Endodermal cell (in vitro differentiated cells): ENCODE data around the gene LHPP. TPM values are rescaled to one million over a fixed set of nuclear protein-coding genes. Genes with fewer than 3 reads are reported as not detected.

Source experiments
- DNase-seq: peaks from one replicate; pipeline ENCODE4 v3.0.0-alpha.2; 2017
- H3K27ac ChIP-seq: 2 replicates; pipeline ENCODE4 v1.5.1; 2013; ENCODE audit warnings: mild to moderate bottlenecking, low read depth, low read length, moderate library complexity
- H3K27me3 ChIP-seq: 2 replicates; pipeline ENCODE4 v1.6.1; 2013; ENCODE audit warnings: mild to moderate bottlenecking, low read length, moderate library complexity; ENCODE audit not compliant: insufficient read depth, control insufficient read depth, poor library complexity, severe bottlenecking
- H3K36me3 ChIP-seq: 2 replicates; pipeline ENCODE4 v1.7.0; 2013; ENCODE audit warnings: mild to moderate bottlenecking, low read length, moderate library complexity; ENCODE audit not compliant: control insufficient read depth, insufficient read depth
- H3K4me1 ChIP-seq: one replicate; pipeline ENCODE4 v1.7.0; 2013; ENCODE audit warnings: low read length; ENCODE audit not compliant: control insufficient read depth, insufficient read depth
- H3K4me3 ChIP-seq: 2 replicates; pipeline ENCODE4 v1.5.1; 2013; ENCODE audit warnings: mild to moderate bottlenecking, low read length, moderate library complexity
- H3K9ac ChIP-seq: 2 replicates; pipeline ENCODE4 v1.6.1; 2013; ENCODE audit warnings: mild to moderate bottlenecking, low read length, moderate library complexity; ENCODE audit not compliant: poor library complexity, severe bottlenecking; ENCODE audit errors: extremely low read depth
- H3K9me3 ChIP-seq: 2 replicates; pipeline ENCODE4 v1.6.1; 2013; ENCODE audit warnings: mild to moderate bottlenecking, low read length, moderate library complexity; ENCODE audit not compliant: control insufficient read depth
- H3K27ac Mint-ChIP-seq: 2 replicates; pipeline ENCODE4 v1.8.0; 2020; ENCODE audit warnings: mixed read lengths
- H3K27me3 Mint-ChIP-seq: 2 replicates; pipeline ENCODE4 v1.8.0; 2021; ENCODE audit warnings: mild to moderate bottlenecking, mixed read lengths; ENCODE audit not compliant: insufficient read depth
- H3K36me3 Mint-ChIP-seq: 2 replicates; pipeline ENCODE4 v1.8.0; 2020; ENCODE audit warnings: low read depth, mixed read lengths
- H3K4me1 Mint-ChIP-seq: 2 replicates; pipeline ENCODE4 v1.8.0; 2020; ENCODE audit warnings: mixed read lengths
- H3K4me3 Mint-ChIP-seq: 2 replicates; pipeline ENCODE4 v1.8.0; 2020; ENCODE audit warnings: mild to moderate bottlenecking, moderate library complexity, mixed read lengths
- H3K9me3 Mint-ChIP-seq: 2 replicates; pipeline ENCODE4 v1.8.0; 2020; ENCODE audit warnings: mild to moderate bottlenecking, mixed read lengths
- CTCF ChIP-seq: fragments of 200-600 bp; sonication (generic); conservative IDR thresholded peaks from 2 replicates; pipeline ENCODE4 v1.5.0; 2021; ENCODE audit warnings: antibody characterized with exemption, mild to moderate bottlenecking
- WGBS, 2 experiments: methylation state at CpG; one replicate each; pipeline versions ENCODE4 v1.1.5 to v1.1.7; 2013; ENCODE audit warnings: missing lambda C conversion rate in 2 of 2, mixed read lengths in 1 of 2; ENCODE audit not compliant: insufficient coverage in 1 of 2, insufficient read length in 1 of 2; 5-methylcytosine and 5-hydroxymethylcytosine counted together
- total RNA-seq, 2 donors: library from RNA; stranded (reverse); fragmentation: NEBNext Ultra II Directional in 1 of 2; extraction: Animal tissue kit (Norgen Biotek cat#: 25700) in 1 of 2; gene quantifications; 2 replicates in 1 of 2; 3 replicates in 1 of 2; pipeline ENCODE4 v1.2.1, GENCODE V29; 2021

Gene LHPP
- total RNA-seq, 2 donors from 2014 or later: 23.3 to 24.8 TPM

GRCh38 chr10:124615259-124615658 is 153.6 kb downstream of the LHPP start:
- no peak overlapping the region for H3K27ac ChIP-seq
- H3K27ac Mint-ChIP-seq: no peak overlapping the region
- DNase-seq: no peak
- H3K27me3 Mint-ChIP-seq: no peaks in the 10 kb centered on the region
- no peak overlapping the region for H3K9ac ChIP-seq
- no peak overlapping the region for H3K4me3 ChIP-seq
- 94 to 97% methylated on average over 19 to 34 of the region's 34 CpGs for WGBS, 2 experiments
- no peaks in the 10 kb centered on the region for H3K36me3 ChIP-seq
- peaks cover 6% of the 10 kb centered on the region for H3K4me1 Mint-ChIP-seq
- peaks cover 4% of the 10 kb centered on the region for H3K4me1 ChIP-seq
- H3K4me3 Mint-ChIP-seq: no peak overlapping the region
- H3K9me3 Mint-ChIP-seq: no peaks in the 10 kb centered on the region
- no peaks in the 10 kb centered on the region for H3K9me3 ChIP-seq
- TF ChIP-seq CTCF: no peak
- no peaks in the 10 kb centered on the region for H3K27me3 ChIP-seq
- no peaks in the 10 kb centered on the region for H3K36me3 Mint-ChIP-seq

- peak; percentile 86 for DNase-seq
- Histone ChIP-seq H3K36me3 (no peaks in the 10 kb centered on the region), H3K4me1 (peaks cover 4% of the 10 kb centered on the region), H3K4me3 (no peak overlapping the region), H3K9ac (no peak overlapping the region), H3K27me3 (no peaks in the 10 kb centered on the region), H3K9me3 (no peaks in the 10 kb centered on the region), H3K27ac (peak overlapping the region; percentile 49)
- no peak for TF ChIP-seq CTCF
- H3K27me3 Mint-ChIP-seq: no peaks in the 10 kb centered on the region
- WGBS, 2 experiments: 69 to 83% methylated on average over 13 to 30 of the region's 30 CpGs
- no peak overlapping the region for H3K4me3 Mint-ChIP-seq
- peak overlapping the region; percentile 64 for H3K27ac Mint-ChIP-seq
- no peaks in the 10 kb centered on the region for H3K36me3 Mint-ChIP-seq
- peaks cover 6% of the 10 kb centered on the region for H3K4me1 Mint-ChIP-seq
- H3K9me3 Mint-ChIP-seq: no peaks in the 10 kb centered on the region
Observed at GRCh38 chr10:124616040-124616835, 154.6 kb downstream of the LHPP start.

GRCh38 chr10:124616836-124617130 is 155.2 kb downstream of the LHPP start:
- no peaks in the 10 kb centered on the region for H3K27me3 Mint-ChIP-seq
- H3K27ac ChIP-seq: peak overlapping the region; percentile 49
- H3K9ac ChIP-seq: no peak overlapping the region
- no peak overlapping the region for H3K4me3 ChIP-seq
- no peak for TF ChIP-seq CTCF
- no peaks in the 10 kb centered on the region for H3K36me3 Mint-ChIP-seq
- no peaks in the 10 kb centered on the region for H3K36me3 ChIP-seq
- H3K4me1 Mint-ChIP-seq: peaks cover 6% of the 10 kb centered on the region
- no peaks in the 10 kb centered on the region for H3K9me3 ChIP-seq
- 60 to 86% methylated on average over 1 to 4 of the region's 4 CpGs for WGBS, 2 experiments
- no peak overlapping the region for H3K4me3 Mint-ChIP-seq
- H3K27ac Mint-ChIP-seq: no peak overlapping the region
- no peaks in the 10 kb centered on the region for H3K9me3 Mint-ChIP-seq
- peaks cover 4% of the 10 kb centered on the region for H3K4me1 ChIP-seq
- no peaks in the 10 kb centered on the region for H3K27me3 ChIP-seq
- DNase-seq: no peak
